Stimulated activated CD8-positive, alpha-beta memory T cell treated with anti-CD3 and anti-CD28 coated beads, Interleukin-4, amount 100 ng/mL, for 24 hours (primary cell): ENCODE data around the gene EFHC1.

ENCODE experiments used
- DNase-seq: peaks from one replicate; pipeline ENCODE4 v3.0.0-alpha.2; 2020; ENCODE audit warnings: low read depth

Gene EFHC1

GRCh38 chr6:52555518-52556233 is 135.5 kb downstream of the EFHC1 start:
- no peak for DNase-seq

GRCh38 chr6:52557389-52558265 is 137.5 kb downstream of the EFHC1 start:
- no peak for DNase-seq

- no peak for DNase-seq
Measured at GRCh38 chr6:52558266-52559000, 138.3 kb downstream of the EFHC1 start.

- no peak for DNase-seq
Measured at GRCh38 chr6:52560462-52560861, 140.3 kb downstream of the EFHC1 start.

GRCh38 chr6:52562911-52563310 is 142.8 kb downstream of the EFHC1 start:
- no peak for DNase-seq

GRCh38 chr6:52564856-52565255 is 144.7 kb downstream of the EFHC1 start:
- no peak for DNase-seq

- DNase-seq: no peak
Measured at GRCh38 chr6:52566201-52566600, 146.1 kb downstream of the EFHC1 start.

- no peak for DNase-seq
Measured at GRCh38 chr6:52566853-52567279, 146.7 kb downstream of the EFHC1 start.

GRCh38 chr6:52568320-52568719 is 148.2 kb downstream of the EFHC1 start:
- DNase-seq: no peak

- DNase-seq: no peak
Measured at GRCh38 chr6:52570291-52570700, 150.2 kb downstream of the EFHC1 start.

- no peak for DNase-seq
Measured at GRCh38 chr6:52571099-52571755, 151.1 kb downstream of the EFHC1 start.

GRCh38 chr6:52572536-52572935 is 152.4 kb downstream of the EFHC1 start:
- no peak for DNase-seq

GRCh38 chr6:52573295-52573694 is 153.2 kb downstream of the EFHC1 start:
- DNase-seq: no peak
